GM12878 (cell line): ENCODE results near the gene SGIP1. TPM values are rescaled to one million over a fixed set of nuclear protein-coding genes. Genes with fewer than 3 reads are reported as not detected.

Source experiments
- ATAC-seq: fragments of 200-7000 bp; cut with Tn5 transposase; 3 replicates; pipeline ENCODE4 v1.9.1; 2020; ENCODE audit warnings: mild to moderate bottlenecking, moderate library complexity
- BruUV-seq: library from RNA; stranded (reverse); fragments of 400-500 nt; replicated peaks from 2 replicates; lab custom pipeline; 2021; lab: Mats Ljungman, UMichigan
- CTCF ChIA-PET: fragments of 300-600 bp; sonication (Branson Sonifier 250); formaldehyde crosslinking; extraction: SDS; loops from one replicate; lab custom pipeline; 2021; ENCODE audit warnings: inconsistent platforms; lab: Yijun Ruan, JAX
- POLR2A ChIA-PET: fragments of 350-600 bp; formaldehyde crosslinking; extraction: SDS; loops from one replicate; lab custom pipeline; 2021; ENCODE audit warnings: inconsistent platforms; lab: Charles Lee
- RAD21 ChIA-PET: fragments of 300-600 bp; sonication (Branson Sonifier 250); formaldehyde crosslinking; loops from one replicate; lab custom pipeline; 2023; ENCODE audit warnings: antibody characterized with exemption; ENCODE audit not compliant: unreplicated experiment; lab: Charles Lee
- SMC1A ChIA-PET: fragments of 300-600 bp; sonication (Branson Sonifier 250); formaldehyde crosslinking; loops from one replicate; lab custom pipeline; 2023; ENCODE audit not compliant: unreplicated experiment, uncharacterized antibody; lab: Charles Lee
- DNase-seq: peaks from one replicate; pipeline ENCODE4 v3.0.0-alpha.2; 2011; ENCODE audit warnings: low read depth, low spot score
- FAIRE-seq: peaks from 3 replicates; lab custom pipeline; 2011; peaks lifted over from hg19 to GRCh38; lab: Jason Lieb, UNC
- H2AFZ ChIP-seq: 2 replicates; pipeline ENCODE4 v1.6.0; 2011; ENCODE audit warnings: low read depth, low read length, control low read depth; ENCODE audit not compliant: control insufficient read depth
- H3K27ac ChIP-seq: 2 replicates; pipeline ENCODE4 v1.5.1; 2011; ENCODE audit warnings: control low read depth; ENCODE audit not compliant: control insufficient read depth, insufficient read depth
- H3K27me3 ChIP-seq, 2 experiments: replicated peaks in 1 of 2; 2 replicates each; pipeline versions ENCODE4 v1.6.0 to v1.6.1; 2011; ENCODE audit warnings: low read length in 1 of 2; ENCODE audit not compliant: control insufficient read depth in 2 of 2, insufficient read depth in 2 of 2
- H3K36me3 ChIP-seq, 2 experiments: 2 replicates each; pipeline ENCODE4 v1.5.1; 2011; ENCODE audit warnings: low read length in 1 of 2; ENCODE audit not compliant: control insufficient read depth in 2 of 2, insufficient read depth in 2 of 2
- H3K4me1 ChIP-seq: 2 replicates; pipeline ENCODE4 v1.6.1; 2011; ENCODE audit warnings: mild to moderate bottlenecking, low read length, moderate library complexity, mixed read lengths; ENCODE audit not compliant: control insufficient read depth, insufficient read depth
- H3K4me2 ChIP-seq: 2 replicates; pipeline ENCODE4 v1.6.0; 2011; ENCODE audit warnings: control low read depth; ENCODE audit not compliant: control insufficient read depth, insufficient read depth
- H3K4me3 ChIP-seq: fragments of 200-600 bp; sonication (generic); 2 replicates; pipeline ENCODE4 v1.5.1; 2016
- H3K79me2 ChIP-seq: 2 replicates; pipeline ENCODE4 v1.6.0; 2011; ENCODE audit warnings: low read length; ENCODE audit not compliant: control insufficient read depth, insufficient read depth
- H3K9ac ChIP-seq: 2 replicates; pipeline ENCODE4 v1.8.0; 2011; ENCODE audit warnings: low read length, control low read depth, mixed read lengths; ENCODE audit not compliant: control insufficient read depth, insufficient read depth
- H3K9me3 ChIP-seq: replicated peaks from 3 replicates; pipeline ENCODE4 v1.5.1; 2011; ENCODE audit warnings: mild to moderate bottlenecking, low read length; ENCODE audit not compliant: control insufficient read depth, insufficient read depth
- H4K20me1 ChIP-seq: 2 replicates; pipeline ENCODE4 v1.6.0; 2011; ENCODE audit not compliant: control insufficient read depth, insufficient read depth
- BCL11A ChIP-seq: IDR thresholded peaks from 2 replicates; pipeline ENCODE4 v1.6.1; 2011; ENCODE audit warnings: low read depth, low read length
- EED ChIP-seq: sonication (generic); IDR thresholded peaks from 2 replicates; pipeline ENCODE4 v1.6.1; 2016; ENCODE audit warnings: antibody characterized with exemption, low read depth
- IRF5 ChIP-seq: fragments of 450-650 bp; IDR thresholded peaks from 2 replicates; pipeline ENCODE4 v1.6.1; 2017; ENCODE audit warnings: borderline replicate concordance
- MTA2 ChIP-seq: fragments of 450-650 bp; IDR thresholded peaks from 2 replicates; pipeline ENCODE4 v1.6.1; 2016; ENCODE audit warnings: low read depth, mild to moderate bottlenecking, moderate library complexity
- SIX5 ChIP-seq: IDR thresholded peaks from 2 replicates; pipeline ENCODE4 v1.6.1; 2011; ENCODE audit warnings: mild to moderate bottlenecking, low read depth, low read length, moderate library complexity; ENCODE audit not compliant: severe bottlenecking
- ZSCAN29 ChIP-seq: fragments of 450-650 bp; IDR thresholded peaks from 2 replicates; pipeline ENCODE4 v1.6.1; 2017; ENCODE audit warnings: mild to moderate bottlenecking, moderate library complexity
- WGBS: methylation state at CpG from one replicate; pipeline ENCODE4 v1.1.6; 2016; ENCODE audit warnings: low lambda C conversion rate; ENCODE audit not compliant: insufficient replicate concordance, insufficient coverage; ENCODE audit errors: missing lambda C conversion rate; 5-methylcytosine and 5-hydroxymethylcytosine counted together
- in situ Hi-C: fragments of 300-500 bp; cut with MboI; formaldehyde crosslinking; loops from 9 replicates; pipeline ENCODE4 v1.14.3; 2018; ENCODE audit warnings: mixed read lengths
- intact Hi-C: fragments of 100-400 bp; cut with micrococcal nuclease; formaldehyde crosslinking; loops from one replicate; pipeline ENCODE4 v1.14.2; 2022; ENCODE audit not compliant: unreplicated experiment
- polyA plus RNA-seq, 11 experiments: library from polyadenylated mRNA; depleted of rRNA in 4 of 11; unstranded in 6 of 11; stranded (reverse) in 5 of 11; fragments of >200 nt; fragmentation: Nextera tagmentation in 4 of 11; fragmentation: Illumina TruSeq in 1 of 11; extraction: Ambion mirVana in 4 of 11; extraction: Trizol in 1 of 11; gene quantifications; 1 replicate in 1 of 11; 2 replicates in 10 of 11; pipeline versions ENCODE4 v1.2.1 to v1.2.3, GENCODE V29; 2011 to 2016; ENCODE audit warnings: inconsistent platforms in 2 of 11, missing spikeins in 2 of 11, low read depth in 1 of 11
- total RNA-seq, 4 experiments: library from RNA; depleted of rRNA in 3 of 4; stranded (reverse); fragments of >200 nt in 3 of 4; fragmentation: Illumina TruSeq in 1 of 4; extraction: Trizol in 1 of 4; gene quantifications; 2 replicates each; pipeline versions ENCODE4 v1.2.1 to v1.2.3, GENCODE V29; 2013 to 2021
- TF ChIP-seq, protein P1 (sequence below): fragments of 150-350 bp; IDR thresholded peaks from 2 replicates; pipeline ENCODE4 v1.6.1; 2016; ENCODE audit warnings: low read depth, low read length

SGIP1 gene
- total and polyA plus RNA-seq, 10 of the 15 experiments (the other 5 are each of a cell fraction or from before 2014, with no cell fraction given), result 0.15 TPM; not detected in 9

DNA sequence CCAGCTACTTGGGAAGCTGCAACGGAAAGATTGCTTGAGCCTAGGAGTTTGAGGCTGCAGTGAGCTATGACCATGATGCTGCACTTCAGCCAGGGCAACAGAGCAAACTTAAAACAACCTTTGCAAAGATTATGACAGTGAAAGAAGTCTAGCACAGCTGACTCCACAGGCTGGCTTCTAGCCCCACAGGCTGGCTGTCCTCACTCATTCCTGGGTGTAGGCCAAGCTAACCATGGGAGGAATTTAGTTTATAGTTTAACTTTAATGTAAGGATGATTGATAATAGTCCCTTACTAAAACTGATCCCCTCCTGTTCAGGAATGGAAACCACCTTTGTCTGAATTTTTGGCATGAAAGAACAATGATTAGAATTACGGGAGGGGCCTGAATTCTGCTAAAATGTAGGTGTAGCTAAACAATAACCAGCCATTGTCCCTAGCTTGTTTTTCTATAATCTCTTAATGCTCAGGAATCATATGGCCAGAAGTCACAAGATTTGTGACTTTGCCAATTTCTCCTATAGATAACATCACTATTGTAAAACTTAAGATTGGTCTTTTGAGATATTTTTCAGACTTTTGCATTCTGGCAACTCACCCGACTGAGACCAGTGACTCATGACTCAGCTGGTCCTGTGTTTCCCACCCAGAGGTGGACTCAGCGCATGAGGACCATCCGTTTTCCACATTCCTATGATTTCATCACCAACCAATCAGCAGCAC lies 28.1 kb upstream of the SGIP1 start (continued):
- TF ChIP-seq, protein P1, sequence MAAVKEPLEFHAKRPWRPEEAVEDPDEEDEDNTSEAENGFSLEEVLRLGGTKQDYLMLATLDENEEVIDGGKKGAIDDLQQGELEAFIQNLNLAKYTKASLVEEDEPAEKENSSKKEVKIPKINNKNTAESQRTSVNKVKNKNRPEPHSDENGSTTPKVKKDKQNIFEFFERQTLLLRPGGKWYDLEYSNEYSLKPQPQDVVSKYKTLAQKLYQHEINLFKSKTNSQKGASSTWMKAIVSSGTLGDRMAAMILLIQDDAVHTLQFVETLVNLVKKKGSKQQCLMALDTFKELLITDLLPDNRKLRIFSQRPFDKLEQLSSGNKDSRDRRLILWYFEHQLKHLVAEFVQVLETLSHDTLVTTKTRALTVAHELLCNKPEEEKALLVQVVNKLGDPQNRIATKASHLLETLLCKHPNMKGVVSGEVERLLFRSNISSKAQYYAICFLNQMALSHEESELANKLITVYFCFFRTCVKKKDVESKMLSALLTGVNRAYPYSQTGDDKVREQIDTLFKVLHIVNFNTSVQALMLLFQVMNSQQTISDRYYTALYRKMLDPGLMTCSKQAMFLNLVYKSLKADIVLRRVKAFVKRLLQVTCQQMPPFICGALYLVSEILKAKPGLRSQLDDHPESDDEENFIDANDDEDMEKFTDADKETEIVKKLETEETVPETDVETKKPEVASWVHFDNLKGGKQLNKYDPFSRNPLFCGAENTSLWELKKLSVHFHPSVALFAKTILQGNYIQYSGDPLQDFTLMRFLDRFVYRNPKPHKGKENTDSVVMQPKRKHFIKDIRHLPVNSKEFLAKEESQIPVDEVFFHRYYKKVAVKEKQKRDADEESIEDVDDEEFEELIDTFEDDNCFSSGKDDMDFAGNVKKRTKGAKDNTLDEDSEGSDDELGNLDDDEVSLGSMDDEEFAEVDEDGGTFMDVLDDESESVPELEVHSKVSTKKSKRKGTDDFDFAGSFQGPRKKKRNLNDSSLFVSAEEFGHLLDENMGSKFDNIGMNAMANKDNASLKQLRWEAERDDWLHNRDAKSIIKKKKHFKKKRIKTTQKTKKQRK, result no peak
- no peak for TF ChIP-seq EED
- no peak for TF ChIP-seq BCL11A
- no peak for TF ChIP-seq SIX5

DNA sequence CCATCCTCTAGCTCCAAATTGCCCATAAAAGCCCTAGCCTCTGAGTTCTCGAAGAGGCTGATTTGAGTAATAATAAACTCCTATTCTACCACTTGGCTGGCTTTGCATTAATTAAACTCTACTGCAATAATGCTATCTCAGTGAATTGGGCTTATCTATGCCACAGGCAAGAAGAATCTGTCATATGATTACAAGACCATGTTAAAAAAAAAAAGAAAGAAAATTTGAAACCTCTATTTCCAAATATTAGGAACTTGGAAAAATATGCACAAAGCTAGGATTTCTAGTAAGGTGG lies 27.6 kb upstream of the SGIP1 start:
- POLR2A ChIA-PET, result no interaction called here

More for the DNA sequence above, 27.6 kb upstream of the SGIP1 start:
- WGBS, result 0% methylated on average over 1 of the region's 1 CpG
- TF ChIP-seq ZSCAN29 (no peak), IRF5 (no peak), MTA2 (no peak)
- Histone ChIP-seq H3K9ac (no peak overlapping the region), H3K79me2 (no peaks in the 10 kb centered on the region), H3K4me3 (no peak overlapping the region), H4K20me1 (no peaks in the 10 kb centered on the region), H3K9me3 (no peaks in the 10 kb centered on the region), H3K36me3 (no peaks in the 10 kb centered on the region), H2AFZ (no peak overlapping the region), H3K27me3 (0 out of 4 replicates have a peak, but pooled peaks cover 0 to 1% of the 10 kb centered on the region in 2 experiments), H3K27ac (no peak overlapping the region), H3K4me2 (no peak overlapping the region), H3K4me1 (no peaks in the 10 kb centered on the region)
- intact Hi-C loops, result no loop called here
- SMC1A ChIA-PET, result interaction anchor here (0.7 to 1.2 kb wide), 3 partner anchors 43 to 1626 kb away, joined by 3 to 4 read pairs (median 4); no protein-coding TSS in a partner anchor
- FAIRE-seq (no peak), DNase-seq (no peak), ATAC-seq (no peak)
- in situ Hi-C loops, result no loop called here
- RAD21 ChIA-PET, result interaction anchor here (1.2 kb wide), 1 partner anchor 10 kb away, joined by 4 read pairs; no protein-coding TSS in a partner anchor
- CTCF ChIA-PET, result interaction anchor here (0.7 to 4.1 kb wide), 6 partner anchors 10 to 548 kb away, joined by 3 to 27 read pairs (median 5); no protein-coding TSS in a partner anchor
- no TSS peak for BruUV-seq
